Stimulated activated CD4-positive, alpha-beta T cell treated with anti-CD3 and anti-CD28 coated beads, Interleukin-2, amount 100 ng/mL, for 4 hours (primary cell): Measurements from ENCODE around the gene MED12.
A peak's percentile ranks its signal among the peaks of the same experiment; 100 is the strongest.

Experiments used
- DNase-seq: peaks from one replicate; pipeline ENCODE4 v3.0.0-alpha.2; 2020; ENCODE audit warnings: low read depth

MED12 gene

GRCh38 chrX:71107245-71107644 lies 11.2 kb upstream of the MED12 start:
- no peak for DNase-seq

DNA sequence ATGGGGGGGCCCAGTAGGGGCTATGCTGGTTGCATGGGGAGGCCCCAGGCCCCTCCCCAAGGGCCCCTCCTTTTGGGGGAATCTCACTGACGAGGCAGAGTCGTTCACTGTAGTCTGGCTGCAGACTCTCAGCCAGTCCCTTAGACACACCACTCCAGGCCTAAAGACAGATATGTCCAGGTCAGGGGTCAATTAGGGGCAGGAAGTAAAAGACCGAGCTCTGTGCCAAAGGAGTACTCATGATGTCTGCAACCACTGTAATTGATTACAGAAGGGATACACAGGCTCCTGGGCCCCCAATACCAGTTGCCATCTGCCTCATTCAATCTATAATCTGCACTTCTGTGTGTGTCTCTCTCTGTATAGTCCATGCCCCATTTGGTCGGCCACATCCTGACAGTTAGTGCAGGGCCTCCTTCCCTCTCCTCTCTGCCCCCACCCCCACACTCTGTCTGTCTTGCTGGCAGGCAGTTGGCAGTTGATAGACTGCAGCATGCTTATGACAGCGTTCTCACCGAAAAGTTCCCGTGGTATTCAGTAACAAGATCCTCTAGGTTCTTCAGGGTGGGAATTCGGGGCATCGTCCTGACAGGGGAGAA lies 10.5 kb upstream of the MED12 start:
- no peak for DNase-seq

GRCh38 chrX:71109051-71109450 lies 9.3 kb upstream of the MED12 start:
- no peak for DNase-seq

- DNase-seq: peak; percentile 82
These were observed 7.1 kb upstream of the MED12 start, which contains the start of gene IL2RG for GRCh38 chrX:71111141-71111843. TSS of gene IL2RG (minus strand) at chrX:71111577. CDS start at chrX:71111539, 38 bp downstream.

DNA sequence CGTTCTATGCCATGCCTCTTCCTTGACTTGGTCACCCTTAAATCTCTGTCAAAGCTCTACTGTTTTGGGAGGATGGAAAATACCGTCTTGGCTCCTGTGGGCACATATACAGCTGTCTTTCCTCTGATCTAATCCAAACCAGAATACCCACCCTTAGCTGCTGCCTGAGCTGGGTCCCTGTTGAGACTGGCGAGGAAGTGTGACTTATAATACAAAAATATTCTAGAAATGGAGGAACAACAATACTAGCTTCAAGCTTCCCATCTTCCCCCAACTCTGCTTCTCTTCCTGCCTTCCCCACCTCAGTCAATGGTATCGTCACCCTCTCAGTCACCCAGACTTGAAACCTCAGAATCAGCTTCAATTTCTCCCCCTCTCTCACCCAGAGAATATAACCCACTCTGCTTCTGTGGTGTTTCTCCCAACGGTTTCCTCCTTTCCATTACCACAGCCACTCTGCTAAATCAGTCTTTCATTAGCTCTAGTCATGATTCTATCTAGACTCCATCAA lies 6.4 kb upstream of the MED12 start:
- no peak for DNase-seq

DNA sequence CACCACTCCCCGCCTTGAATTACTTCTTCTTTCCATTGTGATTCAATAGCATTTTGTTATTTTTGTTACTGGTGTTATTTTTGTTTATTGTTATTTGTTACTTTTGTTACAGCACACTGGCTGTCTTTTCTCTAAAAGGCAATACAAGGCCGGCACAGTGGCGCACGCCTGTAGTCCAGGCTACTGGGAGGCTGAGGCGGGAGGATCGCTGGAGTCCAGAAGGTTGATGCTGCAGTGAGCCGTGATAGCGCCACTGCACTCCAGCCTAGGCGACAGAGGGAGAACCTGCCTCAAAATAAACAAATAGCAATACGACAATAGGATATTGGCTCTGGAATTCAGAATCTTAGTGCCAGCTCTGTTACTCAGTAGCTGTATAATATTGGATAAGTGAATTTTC lies 1.0 kb upstream of the MED12 start:
- DNase-seq: no peak

GRCh38 chrX:71118985-71119535 lies 664 bp downstream of the MED12 start:
- no peak for DNase-seq

- DNase-seq: no peak
These were observed 9.9 kb downstream of the MED12 start for GRCh38 chrX:71128166-71128833.

- DNase-seq: peak; percentile 64
These were observed 10.7 kb downstream of the MED12 start for GRCh38 chrX:71128915-71129765.

GRCh38 chrX:71131510-71131909 lies 13.1 kb downstream of the MED12 start:
- no peak for DNase-seq

- DNase-seq: no peak
These were observed 22.0 kb downstream of the MED12 start for GRCh38 chrX:71140440-71140839.

DNA sequence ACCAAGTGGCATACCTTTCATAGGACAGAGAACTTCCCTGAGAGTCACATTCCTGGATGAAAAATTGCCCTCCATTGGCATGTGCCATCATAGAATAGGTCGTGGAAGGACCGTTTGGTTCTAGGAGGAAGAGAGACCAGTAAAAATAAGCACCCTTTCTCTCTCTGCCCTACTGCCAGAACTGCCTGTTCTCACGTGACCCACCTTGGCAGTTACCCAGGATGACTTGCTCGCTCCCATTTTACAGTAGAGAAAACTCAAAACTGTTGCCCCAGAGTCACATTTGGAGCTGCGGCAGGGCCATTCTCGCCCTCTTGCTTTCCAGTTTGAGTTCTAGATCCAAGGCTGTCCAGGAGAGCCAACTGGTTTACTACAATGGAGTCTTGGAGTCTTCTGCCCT lies 25.1 kb downstream of the MED12 start:
- no peak for DNase-seq

DNA sequence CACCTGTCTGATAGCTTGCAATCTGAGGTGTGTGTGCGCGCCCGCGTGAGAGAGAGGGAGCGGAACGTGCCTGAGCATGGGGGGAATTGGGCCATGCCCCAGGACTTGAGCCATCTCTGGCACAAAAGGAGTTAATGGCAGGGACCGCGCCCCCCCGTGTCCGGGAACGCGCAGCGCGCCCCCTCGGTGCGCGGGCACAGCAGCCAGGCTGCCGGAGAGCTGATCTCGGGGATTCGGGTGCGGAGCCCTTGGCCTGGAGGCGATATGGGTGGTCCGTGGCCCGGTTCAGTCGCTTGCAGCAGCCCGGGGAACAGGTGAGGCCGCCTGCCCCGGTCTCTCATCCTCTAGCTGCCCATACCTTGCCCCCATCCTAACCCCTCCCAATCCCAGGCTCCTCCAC lies 26.3 kb downstream of the MED12 start, which contains the start of gene NLGN3:
Gene NLGN3 (plus strand): TSS at position 191 of the 400 bp plus-strand sequence. CDS start 2,909 bp downstream, outside the sequence.
- no peak for DNase-seq

DNA sequence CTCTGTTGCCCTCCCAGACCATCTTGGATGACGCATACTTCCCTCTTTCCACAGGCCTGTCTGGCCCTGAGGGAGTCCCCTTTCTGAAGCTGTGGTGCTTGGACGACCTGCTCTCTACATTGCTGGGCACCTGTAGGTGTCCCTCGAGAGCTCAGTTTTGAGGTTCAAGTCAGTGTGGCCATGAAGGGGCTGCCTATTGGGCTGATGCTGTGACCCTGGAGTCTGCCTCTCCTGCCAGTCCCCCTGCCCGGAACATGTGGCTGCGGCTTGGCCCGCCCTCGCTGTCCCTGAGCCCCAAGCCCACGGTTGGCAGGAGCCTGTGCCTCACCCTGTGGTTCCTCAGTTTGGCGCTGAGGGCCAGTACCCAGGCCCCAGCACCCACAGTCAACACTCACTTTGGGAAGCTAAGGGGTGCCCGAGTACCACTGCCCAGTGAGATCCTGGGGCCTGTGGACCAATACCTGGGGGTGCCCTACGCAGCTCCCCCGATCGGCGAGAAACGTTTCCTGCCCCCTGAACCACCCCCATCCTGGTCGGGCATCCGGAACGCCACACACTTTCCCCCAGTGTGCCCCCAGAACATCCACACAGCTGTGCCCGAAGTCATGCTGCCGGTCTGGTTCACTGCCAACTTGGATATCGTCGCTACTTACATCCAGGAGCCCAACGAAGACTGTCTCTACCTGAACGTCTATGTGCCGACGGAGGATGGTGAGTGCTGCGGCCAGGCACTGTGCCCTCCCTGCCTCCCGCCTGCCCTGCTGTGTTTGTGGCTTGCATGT lies 29.3 kb downstream of the MED12 start:
- no peak for DNase-seq

- DNase-seq: no peak
These were observed 29.9 kb downstream of the MED12 start for GRCh38 chrX:71148278-71148663.

DNA sequence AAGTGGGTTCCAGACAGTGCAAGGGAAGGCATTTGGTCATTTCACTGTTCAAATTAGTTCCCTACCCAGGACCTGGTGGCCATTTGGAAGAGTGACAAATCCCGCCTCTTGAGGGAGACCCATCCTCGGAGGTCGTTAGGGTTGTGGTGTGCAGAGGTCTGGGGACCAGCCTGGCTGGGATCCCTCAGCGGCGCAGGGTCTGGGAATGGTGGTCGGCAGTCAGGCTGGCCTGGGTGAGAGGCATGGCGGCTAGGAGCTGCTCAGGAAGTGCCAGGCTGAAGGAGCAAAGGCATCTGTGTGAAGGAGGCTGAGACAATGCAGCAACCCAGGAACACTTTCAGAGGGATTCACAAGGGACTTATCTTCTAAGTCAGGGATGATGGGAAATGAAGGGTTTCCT lies 33.0 kb downstream of the MED12 start:
- DNase-seq: no peak

DNA sequence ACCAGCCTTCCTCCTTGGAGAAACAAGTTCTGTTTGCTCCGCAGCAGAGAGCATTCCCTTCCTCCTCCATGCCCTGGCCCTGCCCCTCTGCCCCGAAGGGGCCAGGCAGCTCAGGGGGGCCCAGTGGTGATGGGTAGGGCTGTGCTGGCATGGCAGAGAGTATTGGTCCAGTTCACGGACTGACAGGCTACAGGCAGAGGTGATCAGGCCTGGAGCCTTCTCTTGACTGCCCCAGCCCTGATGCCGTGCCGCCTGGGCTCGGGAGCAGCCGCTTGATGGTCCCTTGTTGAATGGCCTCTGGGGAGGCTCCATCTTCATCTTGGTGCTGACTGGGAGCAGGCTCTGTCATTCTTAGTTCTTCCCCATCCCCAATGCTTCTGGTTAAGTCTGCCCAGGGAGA lies 35.8 kb downstream of the MED12 start:
- DNase-seq: no peak

DNA sequence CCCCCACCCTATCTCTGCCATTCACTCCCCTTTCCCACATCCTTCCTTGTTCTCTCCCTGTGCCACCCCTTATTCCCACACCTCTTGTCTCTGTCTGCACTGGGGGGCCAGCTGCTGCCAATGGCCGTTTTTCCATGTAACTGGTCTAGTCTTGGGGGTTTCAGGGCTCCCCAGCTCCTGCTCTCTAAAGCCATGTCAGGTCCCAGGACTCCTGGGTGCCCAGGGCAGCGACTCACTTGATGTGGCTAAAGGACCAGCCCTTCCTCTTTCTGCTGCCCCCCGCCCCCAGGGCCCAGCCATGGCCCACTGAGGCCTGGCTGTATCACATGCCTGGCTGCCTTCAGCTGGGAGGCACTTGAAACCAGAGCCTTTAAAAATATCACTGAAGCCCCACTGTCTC lies 36.2 kb downstream of the MED12 start:
- DNase-seq: no peak

GRCh38 chrX:71158603-71159002 lies 40.2 kb downstream of the MED12 start:
- DNase-seq: no peak

- DNase-seq: no peak
These were observed 40.9 kb downstream of the MED12 start for GRCh38 chrX:71159335-71159734.

DNA sequence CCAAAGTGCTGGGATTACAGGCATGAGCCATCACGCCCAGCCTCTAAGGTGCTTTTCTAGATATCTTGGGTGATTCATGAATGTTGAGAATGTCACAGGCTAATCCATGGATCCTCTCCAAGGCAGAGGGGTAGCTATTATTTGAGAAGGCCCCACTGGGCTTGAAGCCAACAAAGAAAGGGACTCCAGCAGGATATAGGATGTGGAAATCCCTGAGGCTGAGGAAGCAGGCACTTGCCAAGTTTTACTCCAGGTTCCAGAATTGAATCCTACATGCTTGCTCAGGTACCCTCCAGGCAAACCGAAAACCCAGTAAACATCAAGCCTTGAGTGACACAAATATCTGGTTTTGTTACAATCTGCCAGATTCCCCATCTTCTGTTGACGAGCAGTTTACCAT lies 42.1 kb downstream of the MED12 start:
- no peak for DNase-seq
